Measurements from ENCODE around the gene ERFL. TPM values are rescaled to one million over a fixed set of nuclear protein-coding genes. Genes with fewer than 3 reads are reported as not detected.
"Not testable (repeated sequence)": the region's sequence is repeated elsewhere in the genome, so short reads cannot be mapped to it uniquely, and the experiment has no call there.

ERFL gene
- polyA plus RNA-seq, 6 donors from 2014 or later = not detected

DNA sequence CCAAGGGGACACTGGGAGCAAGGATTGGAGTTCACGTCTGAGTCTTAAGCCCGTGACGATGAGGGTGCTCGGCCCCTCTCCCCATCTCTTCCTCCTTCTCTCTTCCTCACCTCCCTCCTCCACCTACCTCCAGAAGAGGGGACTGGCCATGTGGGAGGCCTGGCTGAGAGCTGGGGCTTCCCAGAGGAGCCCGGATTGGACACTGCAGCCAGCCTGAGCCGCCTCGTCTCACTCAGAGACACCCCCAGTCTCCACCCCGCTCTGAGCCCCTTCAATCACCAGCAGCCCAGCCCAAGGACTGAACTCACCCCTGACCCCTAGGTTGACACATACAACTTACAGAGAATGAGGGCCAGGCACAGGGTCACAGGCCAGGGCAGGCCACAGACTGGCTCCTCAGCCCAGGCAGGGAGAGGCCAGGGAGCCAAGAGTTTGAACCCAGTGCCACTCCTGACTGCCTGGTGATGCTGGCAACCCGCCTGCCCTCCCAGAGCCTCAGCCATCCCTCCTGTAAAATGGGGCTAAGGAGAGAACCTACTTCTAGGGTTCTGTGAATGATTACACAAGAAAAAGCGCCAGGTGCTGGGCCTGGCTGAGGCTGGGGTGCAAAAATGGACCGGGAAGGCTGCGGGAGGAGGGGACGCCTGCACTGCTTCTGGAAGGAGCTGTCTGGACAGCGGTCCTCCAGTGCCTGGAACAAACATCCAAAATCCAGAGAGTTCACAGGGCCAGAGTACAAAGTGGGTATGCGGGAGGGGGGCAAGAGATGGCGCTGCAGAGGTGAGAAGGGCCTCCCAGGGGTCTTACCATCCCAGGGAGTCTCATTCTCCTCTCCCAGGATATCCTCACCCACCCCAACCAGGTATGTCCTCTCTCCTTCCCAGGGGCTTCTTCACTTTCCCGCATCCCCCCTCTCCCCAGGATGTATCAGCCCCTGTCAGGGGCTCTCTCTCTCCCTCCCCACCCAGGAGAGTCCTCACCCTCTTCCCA lies 50.0 kb downstream of the ERFL start:
- Mint-ChIP-seq H3K4me3 (peak overlapping the region; percentile 92 to 100 (median 99)), H3K36me3 (peaks cover 0 to 26% of the 10 kb centered on the region in 2 donors), H3K27me3 (no peaks in the 10 kb centered on the region), H3K9me3 (no peaks in the 10 kb centered on the region), H3K27ac (peak overlapping the region; percentile 97 to 100 (median 98)), H3K4me1 (peaks cover 37 to 76% (median 52%) of the 10 kb centered on the region in 3 donors)
- DNase-seq (no peak), ATAC-seq (ENCODE audit: low read depth in 2 of 2) (no peak)

DNA sequence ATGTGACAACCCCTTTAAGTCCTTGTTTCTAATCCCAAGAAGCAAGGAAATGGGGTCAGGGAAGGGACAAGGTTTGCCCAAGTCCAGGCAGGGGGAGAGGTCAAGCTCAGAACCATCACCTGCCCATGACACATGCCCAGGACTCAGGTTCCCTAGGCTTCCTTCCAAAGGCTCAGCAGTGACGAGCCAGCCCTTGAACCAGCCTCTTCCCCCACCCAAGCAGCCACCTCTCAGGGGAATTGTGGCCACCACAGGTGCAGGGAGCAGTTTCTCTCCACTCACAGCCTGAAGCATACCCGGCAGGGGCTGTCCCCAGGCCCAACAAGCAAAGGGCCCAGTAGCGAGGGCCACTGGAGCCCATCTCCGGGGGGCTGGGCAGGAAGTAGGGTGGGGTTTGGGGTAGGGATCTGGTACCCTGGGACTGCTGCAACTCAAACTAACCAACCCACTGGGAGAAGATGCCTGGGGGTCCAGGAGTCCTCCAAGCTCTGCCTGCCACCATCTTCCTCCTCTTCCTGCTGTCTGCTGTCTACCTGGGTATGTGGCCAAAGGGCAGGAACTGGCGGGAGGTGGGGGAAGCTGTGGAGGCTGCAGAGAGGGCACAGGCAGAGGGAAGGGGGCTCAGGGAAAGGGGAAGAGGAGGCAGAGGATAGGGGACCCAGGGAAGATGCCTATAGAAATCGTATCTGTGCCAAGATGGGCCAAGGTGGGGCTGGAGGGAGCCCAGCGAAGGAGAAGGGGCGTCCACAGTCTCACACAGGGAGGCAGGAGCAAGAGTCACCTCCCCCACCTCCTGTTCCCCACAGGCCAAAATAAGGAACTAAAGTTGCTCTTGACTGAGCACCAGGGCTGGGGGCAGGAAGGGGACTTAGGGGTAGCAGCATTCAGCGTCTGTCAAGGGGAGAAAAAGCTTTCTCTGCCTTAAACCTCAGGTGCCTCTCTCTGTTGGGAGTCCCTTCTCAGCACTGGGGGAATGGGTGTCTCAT lies 51.1 kb downstream of the ERFL start, which contains the start of gene CD79A:
TSS of gene CD79A (plus strand) at position 433 of the 986 bp plus-strand sequence. CDS start at position 459, 26 bp downstream.
- peak within 1 kb of the TSS; percentile 92 to 100 (median 99) for H3K4me3 Mint-ChIP-seq
- H3K9me3 Mint-ChIP-seq = no peaks in the 10 kb centered on the region
- ATAC-seq (ENCODE audit: low read depth in 2 of 2) (peak; percentile 74 to 76), DNase-seq (peak; percentile 99)
- peaks cover 40 to 81% (median 55%) of the 10 kb centered on the region in 3 donors for H3K4me1 Mint-ChIP-seq
- H3K27ac Mint-ChIP-seq = peak within 1 kb of the TSS; percentile 97 to 100 (median 98)
- H3K36me3 Mint-ChIP-seq = peaks cover 0 to 18% of the 10 kb centered on the region in 2 donors
- H3K27me3 Mint-ChIP-seq = no peaks in the 10 kb centered on the region

DNA sequence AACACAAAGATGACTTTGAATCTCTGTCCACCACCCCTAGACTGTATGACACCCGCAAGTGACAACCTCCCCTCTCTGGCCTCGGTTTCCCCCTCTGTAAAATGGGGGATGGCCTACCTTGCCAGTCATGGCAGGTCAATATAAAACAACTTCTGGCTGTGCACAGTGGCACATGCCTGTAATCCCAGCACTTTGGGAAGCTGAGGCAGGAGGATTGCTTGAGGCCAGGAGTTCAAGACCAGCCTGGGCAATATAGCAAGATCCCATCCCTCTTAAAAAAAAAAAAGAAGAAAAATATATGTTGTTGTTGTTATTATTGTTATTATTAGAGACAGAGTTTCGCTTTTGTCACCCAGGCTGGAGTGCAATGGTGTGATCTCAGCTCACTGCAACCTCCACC lies 52.3 kb downstream of the ERFL start:
- not testable (repeated sequence) for DNase-seq; ATAC-seq (ENCODE audit: low read depth in 2 of 2); H3K27me3 Mint-ChIP-seq; H3K9me3 Mint-ChIP-seq
- Mint-ChIP-seq H3K27ac (peak overlapping the region; percentile 97 to 100 (median 98)), H3K4me1 (peaks cover 44 to 83% (median 56%) of the 10 kb centered on the region in 3 donors), H3K36me3 (peaks cover 6 to 15% of the 10 kb centered on the region in 2 donors), H3K4me3 (peak overlapping the region; percentile 87 to 100 (median 99))

DNA sequence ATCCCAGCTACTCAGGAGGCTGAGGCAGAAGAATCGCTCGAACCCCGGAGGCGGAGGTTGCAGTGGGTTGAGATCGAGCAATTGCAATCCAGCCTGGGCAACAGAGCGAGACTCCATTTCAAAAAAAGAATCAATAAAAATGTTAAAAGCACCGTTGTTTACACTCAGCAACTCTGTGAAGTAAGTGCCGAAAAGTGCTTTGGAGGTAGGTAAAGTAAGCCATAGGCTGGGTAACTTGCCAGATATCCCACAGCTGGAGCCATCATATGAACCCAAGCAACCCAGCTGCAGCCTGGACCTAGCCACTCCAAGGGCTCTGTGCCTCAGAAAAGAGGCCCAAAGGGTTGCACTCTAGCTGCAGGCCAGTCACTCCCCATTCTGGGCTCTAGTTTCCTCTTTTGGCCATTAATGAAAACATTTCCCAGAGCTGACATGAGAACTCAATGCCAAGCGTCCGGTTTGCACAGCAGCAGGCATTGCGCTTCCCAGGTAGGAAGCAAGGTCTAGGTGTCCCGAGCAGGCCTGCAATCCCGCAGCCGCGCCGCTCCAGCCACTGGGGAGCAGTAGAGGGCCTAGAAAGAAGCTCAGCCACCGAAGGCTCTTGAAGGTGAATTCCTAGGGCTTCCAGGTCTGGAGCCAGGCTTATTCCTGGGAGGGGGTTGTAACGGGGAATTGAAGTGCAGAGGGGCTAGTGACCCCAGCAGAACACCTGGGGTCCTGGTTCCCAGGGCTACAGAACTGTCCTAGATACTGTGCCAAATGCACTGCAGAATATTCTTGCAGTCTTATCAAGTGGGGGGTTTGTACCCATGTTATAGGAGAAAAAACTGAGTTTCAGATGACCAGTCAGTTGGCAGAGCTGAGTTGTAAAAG lies 55.2 kb downstream of the ERFL start:
- H3K4me3 Mint-ChIP-seq = peak overlapping the region; percentile 57 to 91 (median 80)
- H3K4me1 Mint-ChIP-seq = peaks cover 44 to 84% (median 52%) of the 10 kb centered on the region in 3 donors
- DNase-seq = peak; percentile 64
- peaks cover 7 to 11% of the 10 kb centered on the region in 2 donors for H3K36me3 Mint-ChIP-seq
- H3K27ac Mint-ChIP-seq = peak overlapping the region; percentile 32 to 99 (median 96)
- H3K27me3 Mint-ChIP-seq = no peaks in the 10 kb centered on the region
- ATAC-seq (ENCODE audit: low read depth in 2 of 2) = no peak
- no peaks in the 10 kb centered on the region for H3K9me3 Mint-ChIP-seq

DNA sequence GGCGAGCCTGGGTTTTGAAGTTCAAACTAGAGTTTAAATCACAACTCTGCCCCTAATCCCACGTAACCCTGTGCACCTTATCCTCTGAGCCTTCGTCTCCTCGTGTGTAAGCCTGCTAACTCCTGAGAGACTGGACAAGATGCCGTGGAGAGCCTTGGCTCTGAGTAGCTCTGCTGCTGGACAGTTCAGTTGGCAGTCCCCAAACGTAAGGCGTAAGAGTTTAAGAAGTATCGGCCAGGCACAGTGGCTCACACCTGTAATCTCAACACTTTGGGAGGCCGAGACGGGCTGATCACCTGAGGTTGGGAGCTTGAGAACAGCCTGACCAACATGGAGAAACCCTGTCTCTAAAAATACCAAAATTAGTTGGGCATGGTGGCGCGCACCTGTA lies 55.9 kb downstream of the ERFL start:
- H3K4me1 Mint-ChIP-seq = peaks cover 45 to 88% (median 56%) of the 10 kb centered on the region in 3 donors
- no peaks in the 10 kb centered on the region for H3K9me3 Mint-ChIP-seq
- H3K36me3 Mint-ChIP-seq = peaks cover 7 to 10% of the 10 kb centered on the region in 2 donors
- H3K4me3 Mint-ChIP-seq = peak overlapping the region in 4 of 8 donors; percentile 25 to 84 (median 34)
- ATAC-seq (ENCODE audit: low read depth in 2 of 2) (no peak), DNase-seq (no peak)
- no peaks in the 10 kb centered on the region for H3K27me3 Mint-ChIP-seq
- peak overlapping the region in 3 of 6 donors; percentile 67 to 97 (median 94) for H3K27ac Mint-ChIP-seq

DNA sequence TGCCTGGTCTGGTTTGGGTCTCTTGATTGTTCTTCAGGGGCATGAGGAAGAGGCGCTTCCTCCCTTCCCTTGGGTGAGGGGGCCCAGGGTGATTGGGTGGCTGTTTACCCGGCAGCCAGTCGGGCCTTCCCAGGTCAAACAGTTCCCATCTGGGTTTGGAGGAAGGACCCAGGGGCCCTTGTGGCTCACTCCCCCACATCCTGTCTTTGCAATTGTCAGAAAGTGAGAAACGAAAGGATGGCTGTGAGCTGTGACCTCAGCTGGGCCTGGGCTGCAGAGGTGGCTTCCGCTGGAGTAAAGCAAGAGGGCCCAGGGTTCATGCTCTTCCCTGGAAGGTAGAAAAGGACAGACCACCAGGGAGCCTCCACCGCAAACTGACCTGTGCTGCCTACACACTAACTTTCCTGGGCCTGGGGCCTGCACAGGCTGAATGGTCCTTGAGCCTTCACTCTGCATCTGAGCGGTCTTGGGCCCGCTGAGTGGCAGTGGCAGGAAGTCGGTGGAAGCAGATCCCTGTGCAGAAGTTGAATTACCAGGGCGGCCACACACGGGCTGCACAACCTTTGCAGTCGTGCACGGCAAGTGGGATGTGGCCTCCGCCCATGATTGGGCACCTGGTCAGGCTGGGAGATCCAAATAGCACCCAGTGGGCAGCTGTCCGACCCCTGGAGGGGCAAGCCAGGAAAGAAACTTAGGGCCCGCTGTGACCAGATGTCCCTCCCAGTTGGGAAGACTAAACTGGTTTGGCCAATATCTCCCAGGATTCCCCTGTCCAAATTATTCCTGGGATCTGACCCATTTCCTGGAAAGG lies 56.5 kb downstream of the ERFL start:
- H3K36me3 Mint-ChIP-seq = peaks cover 7 to 8% of the 10 kb centered on the region in 2 donors

DNA sequence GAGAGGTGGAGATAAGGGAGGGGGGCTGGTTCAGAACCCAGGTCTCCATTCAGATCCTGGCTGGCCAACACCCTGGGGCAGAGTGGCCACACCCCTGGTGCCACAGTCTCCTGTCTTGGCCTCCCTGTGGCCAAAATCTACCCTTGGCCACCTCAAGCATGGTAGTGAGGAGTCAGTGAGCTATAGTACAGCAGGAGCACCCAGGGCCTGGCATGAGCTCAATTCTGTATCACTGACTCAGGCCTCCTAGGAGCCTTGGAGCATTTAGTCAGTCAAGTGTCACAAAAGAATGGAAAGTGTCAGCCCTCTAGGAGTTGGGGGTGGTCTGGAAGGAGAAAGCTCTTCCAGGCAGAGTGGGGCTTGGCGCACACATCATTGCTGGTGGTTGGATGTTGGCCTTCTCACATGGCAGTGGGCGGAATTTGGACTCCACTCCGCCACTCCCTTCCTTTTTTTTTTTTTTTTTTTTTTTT lies 57.8 kb downstream of the ERFL start:
- Mint-ChIP-seq H3K4me1 (peaks cover 43 to 89% (median 56%) of the 10 kb centered on the region in 3 donors), H3K27ac (peak overlapping the region in 5 of 6 donors; percentile 60 to 97 (median 66)), H3K27me3 (no peaks in the 10 kb centered on the region), H3K4me3 (peak overlapping the region in 7 of 8 donors; percentile 20 to 76 (median 56)), H3K9me3 (no peaks in the 10 kb centered on the region), H3K36me3 (peaks cover 7 to 8% of the 10 kb centered on the region in 2 donors)
- ATAC-seq (ENCODE audit: low read depth in 2 of 2) = no peak
- no peak for DNase-seq

More for the DNA sequence above, 56.5 kb downstream of the ERFL start:
- peak; percentile 73 for DNase-seq
- Mint-ChIP-seq H3K4me1 (peaks cover 45 to 89% (median 56%) of the 10 kb centered on the region in 3 donors), H3K4me3 (peak overlapping the region; percentile 16 to 91 (median 80)), H3K9me3 (no peaks in the 10 kb centered on the region), H3K27me3 (no peaks in the 10 kb centered on the region), H3K27ac (peak overlapping the region; percentile 92 to 97 (median 96))
- peak; percentile 28 to 37 for ATAC-seq (ENCODE audit: low read depth in 2 of 2)

DNA sequence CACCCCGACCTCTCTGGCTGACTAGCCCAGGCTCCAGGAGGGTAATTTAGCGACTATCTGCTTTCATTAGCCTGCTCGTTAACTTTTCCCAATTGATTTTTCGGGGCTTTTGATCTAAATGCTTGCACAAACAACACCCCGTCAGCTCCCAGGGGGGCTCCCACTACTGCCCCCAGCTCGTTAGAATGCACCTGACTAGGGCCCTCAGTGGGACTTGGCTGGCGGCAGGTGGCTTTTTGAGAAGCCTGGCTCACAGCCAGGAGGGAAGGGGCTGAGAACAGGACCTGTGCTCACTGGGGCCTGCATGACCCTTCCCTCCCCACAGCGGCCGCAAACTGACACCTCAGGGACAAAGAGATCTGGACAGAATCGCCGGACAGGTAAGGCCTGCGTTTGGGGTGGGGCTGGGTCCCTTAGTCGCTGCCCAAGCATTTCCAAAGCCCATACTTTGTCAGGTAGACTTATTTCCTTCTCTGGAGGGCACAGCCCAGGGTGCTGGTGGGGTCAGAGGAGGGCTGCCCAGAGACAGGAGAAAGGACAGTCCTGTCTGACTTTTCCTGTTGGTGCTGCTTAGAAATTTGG lies 58.8 kb downstream of the ERFL start:
- DNase-seq = no peak

DNA sequence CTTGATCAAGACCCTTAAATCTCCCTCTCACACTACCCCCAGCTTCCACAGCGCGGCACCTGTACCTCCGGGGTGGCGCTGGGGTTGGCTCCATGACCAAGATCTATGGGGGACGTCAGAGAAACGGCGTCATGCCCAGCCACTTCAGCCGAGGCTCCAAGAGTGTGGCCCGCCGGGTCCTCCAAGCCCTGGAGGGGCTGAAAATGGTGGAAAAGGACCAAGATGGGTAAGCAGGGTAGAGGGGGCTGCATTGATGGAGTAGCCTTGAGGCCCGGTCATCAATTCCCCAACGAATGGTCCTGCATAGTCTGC lies 59.3 kb downstream of the ERFL start:
- H3K27ac Mint-ChIP-seq = peak overlapping the region in 2 of 6 donors; percentile 14 to 94
- no peak for DNase-seq
- no peaks in the 10 kb centered on the region for H3K9me3 Mint-ChIP-seq
- H3K4me3 Mint-ChIP-seq = no peak overlapping the region
- peaks cover 10 to 13% of the 10 kb centered on the region in 2 donors for H3K36me3 Mint-ChIP-seq
- ATAC-seq (ENCODE audit: low read depth in 2 of 2) = no peak
- H3K27me3 Mint-ChIP-seq = no peaks in the 10 kb centered on the region
- H3K4me1 Mint-ChIP-seq = peaks cover 45 to 85% (median 60%) of the 10 kb centered on the region in 3 donors

More for the DNA sequence above, 58.8 kb downstream of the ERFL start:
- peak overlapping the region in 3 of 6 donors; percentile 84 to 94 (median 85) for H3K27ac Mint-ChIP-seq
- no peaks in the 10 kb centered on the region for H3K27me3 Mint-ChIP-seq
- peak overlapping the region in 3 of 8 donors; percentile 16 to 70 (median 42) for H3K4me3 Mint-ChIP-seq
- peaks cover 7 to 8% of the 10 kb centered on the region in 2 donors for H3K36me3 Mint-ChIP-seq
- H3K4me1 Mint-ChIP-seq = peaks cover 40 to 85% (median 55%) of the 10 kb centered on the region in 3 donors
- H3K9me3 Mint-ChIP-seq = no peaks in the 10 kb centered on the region
- ATAC-seq (ENCODE audit: low read depth in 2 of 2) = no peak

DNA sequence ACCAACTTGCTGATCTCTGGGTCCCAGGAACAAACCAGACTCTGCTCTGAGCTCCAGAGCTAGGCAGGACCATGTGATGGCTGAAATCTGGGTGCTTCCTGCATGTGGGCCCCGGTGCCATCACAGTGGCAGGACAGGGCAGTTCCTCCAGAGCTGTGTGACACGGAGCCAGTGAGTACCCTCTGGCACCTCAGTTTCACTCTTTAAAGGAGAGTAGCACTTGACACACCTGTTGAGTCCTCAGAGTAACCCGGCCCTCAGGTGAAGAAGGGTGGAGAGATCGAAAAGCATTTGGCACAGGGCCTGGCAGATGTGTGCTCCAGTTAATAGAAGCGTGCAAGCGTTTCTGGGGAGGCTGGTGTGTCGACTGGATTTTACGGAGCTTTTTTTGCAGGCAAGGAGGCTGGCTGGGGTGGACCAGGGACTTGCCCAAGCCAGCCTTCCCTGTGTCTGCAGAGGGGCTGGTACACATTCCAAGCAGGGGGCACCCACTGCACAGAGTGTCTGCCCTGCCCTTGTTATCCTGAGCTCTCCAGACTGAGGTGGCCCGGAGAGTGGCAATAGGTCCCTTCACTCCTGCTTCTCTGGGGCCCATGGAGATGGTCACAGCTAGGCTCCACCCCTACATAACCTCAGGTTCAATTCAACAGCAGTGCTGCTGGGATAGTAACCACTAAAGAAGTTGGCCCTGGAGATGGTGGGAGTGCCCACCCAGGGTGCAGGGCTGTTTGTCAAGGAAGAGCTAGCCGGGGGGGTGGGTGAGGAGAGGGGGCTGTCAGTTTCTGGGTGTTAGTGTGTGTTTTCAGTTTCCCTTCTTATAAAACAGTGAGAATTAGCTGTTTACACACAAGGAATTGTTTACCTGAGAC lies 59.9 kb downstream of the ERFL start:
- H3K27ac Mint-ChIP-seq = peak overlapping the region in 5 of 6 donors; percentile 44 to 94 (median 86)
- H3K4me3 Mint-ChIP-seq = peak overlapping the region in 1 of 8 donors; percentile 78
- no peaks in the 10 kb centered on the region for H3K9me3 Mint-ChIP-seq
- H3K27me3 Mint-ChIP-seq = no peaks in the 10 kb centered on the region
- DNase-seq (no peak), ATAC-seq (ENCODE audit: low read depth in 2 of 2) (no peak)
- H3K4me1 Mint-ChIP-seq = peaks cover 46 to 84% (median 62%) of the 10 kb centered on the region in 3 donors
- peaks cover 11 to 19% of the 10 kb centered on the region in 2 donors for H3K36me3 Mint-ChIP-seq

Measured in naive B cell (primary cell).